Activated naive CD4-positive, alpha-beta T cell treated with anti-CD3 and anti-CD28 coated beads, Interleukin-2, amount 10 ng/mL, durations not matched to agents 7 days and 5 days (primary cell): Measurements from ENCODE around the gene PRIM2.
"Not testable (repeated sequence)": the region's sequence is repeated elsewhere in the genome, so short reads cannot be mapped to it uniquely, and the experiment has no call there.

Experiments
- CTCF ChIA-PET: fragments of 350-600 bp; sonication (Branson Sonifier 250); formaldehyde crosslinking; loops from one replicate; lab custom pipeline; 2021; ENCODE audit warnings: antibody characterized with exemption; lab: Charles Lee
- DNase-seq: peaks from one replicate; pipeline ENCODE4 v3.0.0-alpha.2; 2020
- H3K27ac Mint-ChIP-seq: one replicate; pipeline ENCODE4 v1.8.0; 2021; ENCODE audit warnings: mild to moderate bottlenecking, moderate library complexity, mixed read lengths
- H3K27me3 Mint-ChIP-seq: one replicate; pipeline ENCODE4 v1.8.0; 2021; ENCODE audit warnings: mild to moderate bottlenecking, mixed read lengths
- H3K36me3 Mint-ChIP-seq: one replicate; pipeline ENCODE4 v1.8.0; 2021; ENCODE audit warnings: mixed read lengths
- H3K4me1 Mint-ChIP-seq: one replicate; pipeline ENCODE4 v1.8.0; 2021; ENCODE audit warnings: mixed read lengths
- H3K4me3 Mint-ChIP-seq: one replicate; pipeline ENCODE4 v1.8.0; 2021; ENCODE audit warnings: mild to moderate bottlenecking, moderate library complexity, mixed read lengths
- H3K9me3 Mint-ChIP-seq: one replicate; pipeline ENCODE4 v1.8.0; 2021; ENCODE audit warnings: mixed read lengths

The PRIM2 gene

DNA sequence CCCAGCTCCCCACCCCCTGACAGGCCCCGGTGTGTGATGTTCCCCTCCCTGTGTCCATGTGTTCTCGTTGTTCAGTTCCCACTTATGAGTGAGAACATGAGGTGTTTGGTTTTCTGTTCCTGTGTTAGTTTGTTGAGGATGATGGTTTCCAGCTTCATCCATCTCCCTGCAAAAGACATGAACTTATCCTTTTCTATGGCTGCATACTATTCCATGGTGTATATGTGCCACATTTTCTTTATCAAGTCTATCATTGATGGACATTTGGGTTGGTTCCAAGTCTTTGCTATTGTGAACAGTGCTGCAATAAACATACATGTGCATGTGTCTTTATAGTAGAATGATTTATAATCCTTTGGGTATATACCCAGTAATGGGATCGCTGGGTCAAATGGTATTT is 148.5 kb downstream of the PRIM2 start:
- DNase-seq, H3K27ac Mint-ChIP-seq, CTCF ChIA-PET, H3K4me3 Mint-ChIP-seq, H3K9me3 Mint-ChIP-seq, H3K27me3 Mint-ChIP-seq, H3K4me1 Mint-ChIP-seq, H3K36me3 Mint-ChIP-seq: not testable (repeated sequence)

- DNase-seq, result no peak
Observed at GRCh38 chr6:57469072-57469471, 151.6 kb downstream of the PRIM2 start.

DNA sequence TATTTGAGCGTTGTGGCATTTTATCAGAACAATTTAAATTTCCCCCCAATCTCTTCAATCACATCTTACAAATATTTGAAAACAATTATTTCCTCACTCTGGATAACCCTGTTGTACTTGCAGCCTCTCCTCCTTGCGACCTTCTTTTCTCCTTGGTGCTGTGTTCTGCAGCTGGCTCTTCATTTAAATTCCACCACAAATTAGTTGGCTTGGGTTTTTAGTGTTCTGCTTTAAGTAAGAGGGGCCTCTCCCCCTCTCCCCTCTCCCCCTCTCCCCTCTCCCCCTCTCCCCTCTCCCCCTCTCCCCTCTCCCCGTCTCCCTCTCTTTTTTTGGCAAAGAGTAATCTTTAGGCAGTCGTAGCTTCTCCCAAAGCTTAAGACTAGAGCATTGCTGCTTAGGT is 152.7 kb downstream of the PRIM2 start:
- H3K9me3 Mint-ChIP-seq, CTCF ChIA-PET, DNase-seq, H3K4me1 Mint-ChIP-seq, H3K27ac Mint-ChIP-seq, H3K36me3 Mint-ChIP-seq, H3K4me3 Mint-ChIP-seq, H3K27me3 Mint-ChIP-seq: not testable (repeated sequence)

More at GRCh38 chr6:57469072-57469471, 151.6 kb downstream of the PRIM2 start:
- Mint-ChIP-seq H3K27ac (no peak overlapping the region), H3K4me1 (no peaks in the 10 kb centered on the region), H3K9me3 (peaks cover under 1% of the 10 kb centered on the region), H3K27me3 (no peaks in the 10 kb centered on the region), H3K36me3 (peaks cover 3% of the 10 kb centered on the region), H3K4me3 (no peak overlapping the region)
- CTCF ChIA-PET, result no interaction called here

GRCh38 chr6:57471314-57471864 is 154.0 kb downstream of the PRIM2 start:
- H3K36me3 Mint-ChIP-seq, H3K27me3 Mint-ChIP-seq, H3K4me1 Mint-ChIP-seq, H3K4me3 Mint-ChIP-seq, DNase-seq, CTCF ChIA-PET, H3K9me3 Mint-ChIP-seq, H3K27ac Mint-ChIP-seq: not testable (repeated sequence)

GRCh38 chr6:57472861-57473362 is 155.5 kb downstream of the PRIM2 start:
- DNase-seq, H3K27me3 Mint-ChIP-seq, H3K9me3 Mint-ChIP-seq, CTCF ChIA-PET, H3K4me1 Mint-ChIP-seq, H3K36me3 Mint-ChIP-seq, H3K4me3 Mint-ChIP-seq, H3K27ac Mint-ChIP-seq: not testable (repeated sequence)

DNA sequence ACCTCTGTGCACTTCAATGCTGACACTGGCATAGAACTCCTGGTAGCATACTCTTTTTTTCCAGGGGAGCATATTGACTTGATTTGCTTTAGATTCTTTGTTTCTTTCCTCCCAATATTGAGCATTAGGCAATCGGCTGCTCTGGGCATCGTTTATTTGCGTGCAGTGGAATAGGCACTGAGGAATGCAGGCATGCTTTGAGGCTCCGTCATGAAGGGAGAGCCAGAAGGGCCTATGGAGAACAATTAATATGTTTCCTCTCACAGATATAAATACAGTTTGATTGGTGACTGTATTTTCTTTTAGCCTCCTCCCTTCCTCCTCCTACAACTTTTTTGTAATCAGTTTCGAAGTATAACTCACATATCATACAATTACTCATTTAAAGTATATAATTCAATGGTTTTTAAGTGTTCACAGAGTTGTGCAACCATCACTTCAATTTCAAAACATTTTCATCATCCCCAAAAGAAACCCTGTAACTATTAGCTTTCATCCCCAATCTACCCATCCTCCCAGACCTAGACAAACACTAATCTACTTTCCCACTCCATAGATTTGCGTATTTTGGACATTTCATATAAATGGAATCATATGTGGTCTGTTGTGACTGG is 157.5 kb downstream of the PRIM2 start:
- H3K4me3 Mint-ChIP-seq, H3K4me1 Mint-ChIP-seq, CTCF ChIA-PET, H3K27ac Mint-ChIP-seq, H3K27me3 Mint-ChIP-seq, H3K9me3 Mint-ChIP-seq, H3K36me3 Mint-ChIP-seq, DNase-seq: not testable (repeated sequence)

DNA sequence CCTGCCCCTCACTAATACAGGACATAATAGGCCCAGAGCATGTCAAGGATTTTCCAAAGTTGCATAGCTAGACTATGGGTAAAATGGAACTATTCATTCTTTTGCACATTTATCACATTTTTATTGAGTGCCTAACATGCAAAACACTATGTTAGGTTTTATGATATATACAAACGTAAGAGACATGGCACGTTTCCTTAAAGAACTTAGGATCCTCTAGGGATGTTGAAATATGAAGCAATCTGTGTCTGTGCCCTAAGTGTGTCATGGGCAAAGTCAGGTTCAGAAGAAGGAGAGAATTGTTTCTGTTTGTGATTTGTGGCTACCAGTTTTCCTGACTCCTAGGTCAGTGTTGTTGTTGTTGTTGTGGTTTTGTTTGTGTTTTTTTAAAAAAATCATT is 158.2 kb downstream of the PRIM2 start:
- H3K27me3 Mint-ChIP-seq, DNase-seq, H3K27ac Mint-ChIP-seq, H3K4me3 Mint-ChIP-seq, H3K36me3 Mint-ChIP-seq, CTCF ChIA-PET, H3K4me1 Mint-ChIP-seq, H3K9me3 Mint-ChIP-seq: not testable (repeated sequence)

GRCh38 chr6:57480194-57480593 is 162.8 kb downstream of the PRIM2 start:
- H3K4me1 Mint-ChIP-seq, H3K4me3 Mint-ChIP-seq, DNase-seq, H3K27ac Mint-ChIP-seq, H3K27me3 Mint-ChIP-seq, H3K9me3 Mint-ChIP-seq, CTCF ChIA-PET: not testable (repeated sequence)
- H3K36me3 Mint-ChIP-seq, result peaks cover 14% of the 10 kb centered on the region

DNA sequence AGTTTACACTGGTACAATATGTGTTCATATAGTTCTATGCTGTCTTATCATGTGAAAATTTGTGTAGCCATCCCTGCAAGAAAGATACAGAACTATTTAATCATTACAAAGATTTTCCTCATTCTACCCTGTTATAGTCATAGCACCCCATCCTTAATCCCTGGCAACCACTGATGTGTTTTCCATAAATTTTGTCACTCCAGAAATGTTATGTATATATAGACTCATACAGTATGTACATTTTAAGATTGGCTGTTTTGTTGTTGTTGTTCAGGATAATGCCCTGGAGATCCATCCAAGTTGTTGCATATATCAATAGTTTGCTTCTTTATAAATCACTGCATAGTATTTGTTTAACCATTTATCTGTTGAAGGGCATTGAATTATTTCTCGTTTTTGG is 163.7 kb downstream of the PRIM2 start:
- H3K27me3 Mint-ChIP-seq, H3K9me3 Mint-ChIP-seq, DNase-seq, H3K4me3 Mint-ChIP-seq, CTCF ChIA-PET, H3K4me1 Mint-ChIP-seq, H3K27ac Mint-ChIP-seq: not testable (repeated sequence)
- peaks cover 15% of the 10 kb centered on the region for H3K36me3 Mint-ChIP-seq

GRCh38 chr6:57482471-57482870 is 165.0 kb downstream of the PRIM2 start:
- DNase-seq, H3K9me3 Mint-ChIP-seq, H3K27me3 Mint-ChIP-seq, CTCF ChIA-PET, H3K27ac Mint-ChIP-seq, H3K4me1 Mint-ChIP-seq, H3K4me3 Mint-ChIP-seq: not testable (repeated sequence)
- H3K36me3 Mint-ChIP-seq, result peaks cover 16% of the 10 kb centered on the region

- H3K9me3 Mint-ChIP-seq, H3K27ac Mint-ChIP-seq, CTCF ChIA-PET, H3K4me3 Mint-ChIP-seq, H3K27me3 Mint-ChIP-seq, DNase-seq, H3K4me1 Mint-ChIP-seq: not testable (repeated sequence)
- H3K36me3 Mint-ChIP-seq, result peaks cover 12% of the 10 kb centered on the region
Observed at GRCh38 chr6:57486494-57487081, 169.2 kb downstream of the PRIM2 start.

DNA sequence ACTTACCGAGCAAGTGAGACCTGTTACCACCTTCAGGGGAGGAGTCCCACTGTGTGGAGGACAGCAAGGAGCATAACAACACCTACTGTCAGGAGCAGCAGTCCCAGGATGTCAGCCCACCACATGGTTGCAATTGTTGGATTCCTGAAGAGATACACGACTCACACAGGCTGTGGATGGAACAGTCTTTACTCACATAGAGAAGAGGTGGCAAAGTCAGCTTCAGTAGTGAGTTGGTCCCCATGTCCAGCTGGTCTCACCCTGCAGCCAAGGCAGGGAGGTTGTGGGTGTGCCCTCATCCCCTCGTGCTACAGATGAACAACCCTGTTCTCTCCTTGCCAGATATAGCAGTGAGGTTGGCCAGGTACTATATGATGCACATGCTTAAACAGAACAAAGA is 171.1 kb downstream of the PRIM2 start:
- H3K27me3 Mint-ChIP-seq, H3K9me3 Mint-ChIP-seq, H3K4me3 Mint-ChIP-seq, H3K4me1 Mint-ChIP-seq, DNase-seq, CTCF ChIA-PET, H3K36me3 Mint-ChIP-seq, H3K27ac Mint-ChIP-seq: not testable (repeated sequence)

- H3K27me3 Mint-ChIP-seq, H3K9me3 Mint-ChIP-seq, CTCF ChIA-PET, H3K4me3 Mint-ChIP-seq, H3K4me1 Mint-ChIP-seq, H3K27ac Mint-ChIP-seq, DNase-seq, H3K36me3 Mint-ChIP-seq: not testable (repeated sequence)
Observed at GRCh38 chr6:57489887-57490286, 172.5 kb downstream of the PRIM2 start.

- H3K36me3 Mint-ChIP-seq, H3K27ac Mint-ChIP-seq, H3K9me3 Mint-ChIP-seq, CTCF ChIA-PET, H3K4me1 Mint-ChIP-seq, DNase-seq, H3K4me3 Mint-ChIP-seq, H3K27me3 Mint-ChIP-seq: not testable (repeated sequence)
Observed at GRCh38 chr6:57491795-57492194, 174.4 kb downstream of the PRIM2 start.

DNA sequence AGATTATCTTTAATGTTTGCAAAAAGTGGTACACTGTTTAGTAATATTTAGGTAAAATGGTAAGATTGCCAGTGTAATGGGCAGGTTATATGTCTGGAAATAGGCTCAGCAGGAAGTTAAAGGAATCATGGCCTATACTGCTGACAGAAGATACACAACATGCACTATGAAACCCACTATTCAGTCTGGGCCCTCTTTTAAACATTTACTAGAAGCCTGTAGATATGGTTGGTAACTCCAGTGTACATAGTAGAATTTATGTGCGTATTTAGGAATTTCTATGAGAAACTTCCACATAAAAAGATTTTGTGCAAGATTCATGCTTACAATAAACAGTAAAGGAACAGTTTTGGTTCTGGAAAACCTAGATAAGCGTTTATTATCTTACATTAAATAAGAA is 178.8 kb downstream of the PRIM2 start:
- not testable (repeated sequence) for H3K27ac Mint-ChIP-seq, H3K36me3 Mint-ChIP-seq

More for the DNA sequence above, 178.8 kb downstream of the PRIM2 start:
- H3K27me3 Mint-ChIP-seq, H3K9me3 Mint-ChIP-seq, CTCF ChIA-PET, DNase-seq, H3K4me3 Mint-ChIP-seq, H3K4me1 Mint-ChIP-seq: not testable (repeated sequence)
